Epithelial cell of proximal tubule (primary cell): ENCODE results near the gene EGLN1. TPM values are rescaled to one million over a fixed set of nuclear protein-coding genes. Genes with fewer than 3 reads are reported as not detected.

Experiments used
- DNase-seq: peaks from one replicate; pipeline ENCODE4 v3.0.0-alpha.2; 2011; ENCODE audit warnings: low read depth
- H3K4me3 ChIP-seq: 2 replicates; pipeline ENCODE4 v1.5.1; 2011; ENCODE audit warnings: low read depth, mild to moderate bottlenecking, low read length
- total RNA-seq: library from RNA; depleted of rRNA; stranded (reverse); fragments of >200 nt; gene quantifications from 2 replicates; pipeline ENCODE4 v1.2.3, GENCODE V29; 2015
- TF ChIP-seq, protein P1 (sequence below): conservative IDR thresholded peaks from 2 replicates; pipeline ENCODE4 v1.5.1; 2012; ENCODE audit warnings: low read depth, mild to moderate bottlenecking, low read length

Gene EGLN1
- total RNA-seq, 1 donor from 2014 or later: 34.5 TPM

DNA sequence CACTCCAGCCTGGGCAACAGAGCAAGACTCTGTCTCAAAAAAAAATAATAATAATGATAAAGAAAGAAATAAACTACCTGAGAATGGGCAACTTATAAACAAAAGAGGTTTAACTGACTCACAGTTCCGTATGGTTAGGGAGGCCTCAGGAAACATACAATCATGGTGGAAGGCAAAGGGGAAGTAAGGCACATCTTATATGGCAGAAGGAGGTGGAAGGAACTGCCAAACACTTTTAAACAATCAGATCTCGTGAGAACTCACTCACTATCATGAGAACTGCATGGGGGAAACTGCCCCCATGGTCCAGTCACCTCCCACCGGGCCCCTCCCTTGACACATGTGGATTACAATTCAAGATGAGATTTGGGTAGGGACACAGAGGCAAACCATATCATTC is 6.3 kb upstream of the EGLN1 start:
- no peak overlapping the region for H3K4me3 ChIP-seq
- no peak for DNase-seq
- TF ChIP-seq, protein P1, sequence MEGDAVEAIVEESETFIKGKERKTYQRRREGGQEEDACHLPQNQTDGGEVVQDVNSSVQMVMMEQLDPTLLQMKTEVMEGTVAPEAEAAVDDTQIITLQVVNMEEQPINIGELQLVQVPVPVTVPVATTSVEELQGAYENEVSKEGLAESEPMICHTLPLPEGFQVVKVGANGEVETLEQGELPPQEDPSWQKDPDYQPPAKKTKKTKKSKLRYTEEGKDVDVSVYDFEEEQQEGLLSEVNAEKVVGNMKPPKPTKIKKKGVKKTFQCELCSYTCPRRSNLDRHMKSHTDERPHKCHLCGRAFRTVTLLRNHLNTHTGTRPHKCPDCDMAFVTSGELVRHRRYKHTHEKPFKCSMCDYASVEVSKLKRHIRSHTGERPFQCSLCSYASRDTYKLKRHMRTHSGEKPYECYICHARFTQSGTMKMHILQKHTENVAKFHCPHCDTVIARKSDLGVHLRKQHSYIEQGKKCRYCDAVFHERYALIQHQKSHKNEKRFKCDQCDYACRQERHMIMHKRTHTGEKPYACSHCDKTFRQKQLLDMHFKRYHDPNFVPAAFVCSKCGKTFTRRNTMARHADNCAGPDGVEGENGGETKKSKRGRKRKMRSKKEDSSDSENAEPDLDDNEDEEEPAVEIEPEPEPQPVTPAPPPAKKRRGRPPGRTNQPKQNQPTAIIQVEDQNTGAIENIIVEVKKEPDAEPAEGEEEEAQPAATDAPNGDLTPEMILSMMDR: no peak

DNA sequence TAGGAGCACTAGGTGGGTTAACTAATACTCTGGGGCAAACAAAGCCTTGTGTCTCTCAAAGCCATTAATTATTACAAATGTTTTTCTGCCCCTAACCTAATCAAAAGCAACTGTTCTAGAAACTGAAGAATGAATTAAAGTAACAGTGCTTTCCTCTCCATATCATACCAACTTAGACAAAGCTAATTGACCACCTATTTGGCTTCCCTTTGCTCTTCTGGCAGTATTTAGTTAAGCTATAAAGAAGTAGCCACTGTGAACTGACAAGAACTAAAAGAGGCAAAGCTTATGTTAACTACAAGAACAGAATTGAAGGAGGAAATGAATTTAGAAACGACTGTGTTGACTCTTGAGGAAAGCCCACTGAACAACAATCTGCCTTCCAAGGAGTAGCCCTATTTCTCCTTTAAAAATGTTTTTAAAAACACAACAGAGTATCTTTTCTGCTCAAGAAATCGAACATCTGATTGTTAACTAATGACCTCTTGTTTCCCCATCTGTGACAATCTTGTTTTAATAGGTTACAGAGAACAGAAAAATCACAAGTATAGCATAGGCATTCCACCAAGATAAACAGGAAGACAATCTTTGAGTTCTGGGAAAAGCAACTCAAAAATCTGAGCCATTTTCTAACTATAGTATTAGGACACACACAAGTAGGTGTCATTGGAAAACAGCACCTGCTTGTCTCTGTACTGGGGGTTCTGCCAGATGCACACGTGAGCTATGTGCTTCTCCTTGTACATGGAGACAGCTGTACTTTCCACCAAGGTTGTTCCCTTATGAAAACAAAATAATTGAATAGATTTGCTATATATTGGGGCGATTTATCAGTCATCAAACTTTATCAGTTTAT is 3.1 kb upstream of the EGLN1 start:
- no peak for DNase-seq
- no peak overlapping the region for H3K4me3 ChIP-seq
- TF ChIP-seq, protein P1: no peak

- no peak for DNase-seq
- TF ChIP-seq, protein P1: no peak
- peak overlapping the region; percentile 56 for H3K4me3 ChIP-seq
Measured at GRCh38 chr1:231423648-231424047, 1.6 kb upstream of the EGLN1 start.

DNA sequence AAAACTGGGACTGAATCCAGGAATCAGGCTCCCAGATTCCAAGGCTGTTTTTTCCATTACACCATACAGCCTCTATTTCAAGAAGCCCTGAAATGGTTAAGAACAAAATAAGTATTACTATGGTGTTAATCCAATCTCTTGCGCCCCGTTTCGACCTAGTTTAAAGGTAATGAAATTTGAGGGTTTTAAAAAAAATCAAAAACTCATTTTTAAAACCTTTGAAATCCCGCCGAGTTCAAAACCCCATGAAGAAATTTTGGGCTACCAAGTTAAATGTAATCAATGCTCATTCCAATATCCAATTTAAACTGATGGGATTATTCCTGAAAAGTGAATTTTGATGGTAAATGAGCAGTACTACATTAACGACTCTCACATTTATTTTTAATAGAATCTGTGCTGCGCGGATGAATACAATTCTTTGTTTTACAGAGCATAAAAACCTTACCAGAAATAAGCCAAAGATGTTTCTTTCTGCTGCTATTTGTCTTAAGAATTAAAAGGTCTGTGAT is 767 bp upstream of the EGLN1 start:
- peak overlapping the region; percentile 56 for H3K4me3 ChIP-seq
- no peak for DNase-seq

GRCh38 chr1:231421546-231421970 is 529 bp downstream of the EGLN1 start:
- TF ChIP-seq, protein P1: no peak
- peak overlapping the region; percentile 77 for H3K4me3 ChIP-seq
- no peak for DNase-seq

More for the DNA sequence above, 767 bp upstream of the EGLN1 start:
- TF ChIP-seq, protein P1: no peak

DNA sequence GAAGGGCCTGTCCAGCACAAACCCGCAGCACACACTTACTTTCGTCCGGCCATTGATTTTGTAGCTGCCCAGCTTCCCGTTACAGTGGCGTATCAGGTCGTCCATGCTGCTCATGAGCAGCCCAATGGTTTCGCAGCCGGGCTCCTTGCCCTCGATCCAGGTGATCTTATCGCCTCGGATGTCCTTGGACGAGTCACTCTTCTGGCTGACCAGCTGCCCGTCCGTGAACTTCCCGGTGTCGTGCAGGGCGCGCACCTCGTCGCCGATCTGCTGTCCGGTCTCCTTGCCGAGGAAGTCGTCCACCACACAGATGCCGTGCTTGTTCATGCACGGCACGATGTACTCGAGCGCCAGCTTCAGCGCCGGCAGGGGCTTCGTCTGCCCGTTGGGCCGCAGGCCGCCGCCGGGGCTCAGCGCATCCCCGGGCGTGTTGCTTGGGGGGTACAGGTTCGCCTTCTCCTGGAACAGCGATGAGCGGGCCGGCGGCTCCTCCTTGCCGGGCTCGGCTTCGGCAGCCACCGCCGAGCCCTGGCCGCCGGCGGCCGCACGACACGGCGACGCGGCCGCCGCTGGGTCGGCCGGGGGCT is 1.0 kb downstream of the EGLN1 start:
- no peak for DNase-seq
- peak overlapping the region; percentile 77 for H3K4me3 ChIP-seq
- TF ChIP-seq, protein P1: no peak
